Measurements from ENCODE around the gene CRACR2A. TPM values are rescaled to one million over a fixed set of nuclear protein-coding genes. Genes with fewer than 3 reads are reported as not detected.

CRACR2A gene
- polyA plus RNA-seq, 3 donors: 2.8 to 10.7 (median 5.8) TPM

DNA sequence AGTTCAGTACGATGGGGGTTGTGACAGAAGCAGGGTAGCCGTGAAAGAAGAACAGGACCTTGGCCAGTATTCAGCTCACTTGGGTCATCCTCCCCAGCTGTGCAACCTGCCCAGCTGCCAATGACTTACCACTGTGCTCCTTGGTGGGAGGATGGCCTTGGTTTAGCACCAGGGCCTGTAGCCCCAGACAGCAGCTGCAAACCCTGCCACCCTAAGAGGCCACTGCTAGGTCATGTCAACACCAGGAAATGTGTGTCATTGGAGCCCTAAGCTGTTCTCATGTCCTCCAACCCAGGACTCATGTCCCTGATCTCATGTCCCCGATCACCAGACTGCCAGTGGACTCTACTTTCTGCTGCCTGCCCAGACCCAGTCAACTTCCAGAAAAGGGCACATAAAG, 3.0 kb upstream of the CRACR2A start:
- H3K4me3 ChIP-seq (replicated peaks in 1 of 3; ENCODE audit: low read depth in 2 of 3, low read length in 3 of 3): no peak overlapping the region
- Mint-ChIP-seq H3K4me1 (peaks cover 44% of the 10 kb centered on the region), H3K36me3 (peaks cover 4 to 7% of the 10 kb centered on the region in 2 donors), H3K4me3 (no peak overlapping the region), H3K9me3 (peaks cover 0 to 7% (median 0%) of the 10 kb centered on the region in 7 donors), H3K27me3 (ENCODE audit: low read depth in 3 of 3) (peaks cover 0 to 5% (median 3%) of the 10 kb centered on the region in 3 donors), H3K27ac (no peak overlapping the region)
- 94% methylated on average over 3 of the region's 3 CpGs for WGBS (ENCODE audit: insufficient coverage)
- no peak overlapping the region for H2AFZ ChIP-seq (ENCODE audit: insufficient read depth, low read depth, low read length, poor library complexity, severe bottlenecking)
- peaks cover 30 to 35% of the 10 kb centered on the region in 2 donors for H3K4me1 ChIP-seq (ENCODE audit: control insufficient read depth in 1 of 2, insufficient read depth in 2 of 2, low read length in 2 of 2)
- H3K27me3 ChIP-seq (ENCODE audit: control insufficient read depth in 2 of 2, insufficient read depth in 2 of 2, low read length in 2 of 2): no peaks in the 10 kb centered on the region
- peaks cover 19% of the 10 kb centered on the region for H3K79me2 ChIP-seq (ENCODE audit: insufficient read depth, low read length)
- no peak overlapping the region for H3K4me2 ChIP-seq (replicated peaks; ENCODE audit: extremely low read depth, low read length, poor library complexity, severe bottlenecking)
- TF ChIP-seq, protein P1, sequence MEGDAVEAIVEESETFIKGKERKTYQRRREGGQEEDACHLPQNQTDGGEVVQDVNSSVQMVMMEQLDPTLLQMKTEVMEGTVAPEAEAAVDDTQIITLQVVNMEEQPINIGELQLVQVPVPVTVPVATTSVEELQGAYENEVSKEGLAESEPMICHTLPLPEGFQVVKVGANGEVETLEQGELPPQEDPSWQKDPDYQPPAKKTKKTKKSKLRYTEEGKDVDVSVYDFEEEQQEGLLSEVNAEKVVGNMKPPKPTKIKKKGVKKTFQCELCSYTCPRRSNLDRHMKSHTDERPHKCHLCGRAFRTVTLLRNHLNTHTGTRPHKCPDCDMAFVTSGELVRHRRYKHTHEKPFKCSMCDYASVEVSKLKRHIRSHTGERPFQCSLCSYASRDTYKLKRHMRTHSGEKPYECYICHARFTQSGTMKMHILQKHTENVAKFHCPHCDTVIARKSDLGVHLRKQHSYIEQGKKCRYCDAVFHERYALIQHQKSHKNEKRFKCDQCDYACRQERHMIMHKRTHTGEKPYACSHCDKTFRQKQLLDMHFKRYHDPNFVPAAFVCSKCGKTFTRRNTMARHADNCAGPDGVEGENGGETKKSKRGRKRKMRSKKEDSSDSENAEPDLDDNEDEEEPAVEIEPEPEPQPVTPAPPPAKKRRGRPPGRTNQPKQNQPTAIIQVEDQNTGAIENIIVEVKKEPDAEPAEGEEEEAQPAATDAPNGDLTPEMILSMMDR (IDR thresholded peaks at IDR 0.05): no peak
- no peak for DNase-seq
- no peaks in the 10 kb centered on the region for H3K9me3 ChIP-seq (replicated peaks in 1 of 2; ENCODE audit: control insufficient read depth in 1 of 2, insufficient read depth in 1 of 2, low read length in 2 of 2)
- H3K36me3 ChIP-seq (replicated peaks in 1 of 2; ENCODE audit: control insufficient read depth in 1 of 2, insufficient read depth in 2 of 2, low read length in 2 of 2): no peaks in the 10 kb centered on the region
- H3K27ac ChIP-seq (ENCODE audit: low read depth in 1 of 2, low read length in 2 of 2): no peak overlapping the region
- no peaks in the 10 kb centered on the region for H4K20me1 ChIP-seq (ENCODE audit: insufficient read depth, low read length)
- H3K9ac ChIP-seq (ENCODE audit: insufficient read depth, low read length, poor library complexity, severe bottlenecking): no peak overlapping the region
- intact Hi-C loops (cut with micrococcal nuclease): no loop called here

DNA sequence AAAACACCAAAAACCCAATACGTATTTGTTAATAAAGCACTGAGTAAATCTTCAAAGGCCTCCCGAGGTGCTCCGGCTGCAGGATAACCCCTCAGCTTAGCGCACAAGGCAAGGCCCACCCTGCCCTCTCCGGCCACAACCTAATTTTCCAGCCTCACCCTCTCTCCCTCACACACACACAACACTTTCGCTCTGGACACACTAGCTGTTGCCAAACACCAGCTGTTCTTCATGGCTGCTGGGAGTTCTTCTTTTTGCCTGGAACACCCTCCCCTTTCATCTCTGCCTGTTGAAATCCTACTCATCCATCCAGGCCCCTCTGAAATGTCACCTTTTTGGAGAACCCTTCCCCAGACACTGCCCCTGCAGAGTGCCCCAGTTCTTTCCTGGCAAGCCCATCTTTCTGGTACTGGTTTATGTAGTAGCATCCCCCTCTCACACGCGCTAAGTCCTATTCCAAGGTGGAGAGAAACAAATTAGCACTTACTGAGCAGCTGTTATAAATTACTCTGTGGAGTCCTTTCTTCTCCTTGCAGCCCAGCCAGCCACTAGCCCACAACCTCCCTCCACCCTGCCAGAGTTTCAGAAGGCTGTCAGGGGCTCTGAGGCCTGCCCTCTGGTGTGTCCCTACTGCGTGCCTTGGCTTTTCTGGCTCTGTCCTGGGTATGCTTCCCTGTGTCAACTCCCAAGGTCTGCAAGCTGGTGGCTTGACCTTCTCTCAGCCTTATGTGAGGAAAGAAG, 805 bp upstream of the CRACR2A start:
- Histone ChIP-seq H3K79me2 (ENCODE audit: insufficient read depth, low read length) (peaks cover 34% of the 10 kb centered on the region), H3K9ac (ENCODE audit: insufficient read depth, low read length, poor library complexity, severe bottlenecking) (peak overlapping the region; percentile 90), H3K27ac (ENCODE audit: low read depth in 1 of 2, low read length in 2 of 2) (peak overlapping the region; percentile 95), H2AFZ (ENCODE audit: insufficient read depth, low read depth, low read length, poor library complexity, severe bottlenecking) (peak overlapping the region; percentile 71), H4K20me1 (ENCODE audit: insufficient read depth, low read length) (no peaks in the 10 kb centered on the region), H3K9me3 (replicated peaks in 1 of 2; ENCODE audit: control insufficient read depth in 1 of 2, insufficient read depth in 1 of 2, low read length in 2 of 2) (no peaks in the 10 kb centered on the region), H3K27me3 (ENCODE audit: control insufficient read depth in 2 of 2, insufficient read depth in 2 of 2, low read length in 2 of 2) (no peaks in the 10 kb centered on the region), H3K4me2 (replicated peaks; ENCODE audit: extremely low read depth, low read length, poor library complexity, severe bottlenecking) (peak overlapping the region; percentile 97), H3K4me3 (replicated peaks in 1 of 3; ENCODE audit: low read depth in 2 of 3, low read length in 3 of 3) (peak overlapping the region; percentile 77 to 88 (median 87)), H3K4me1 (ENCODE audit: control insufficient read depth in 1 of 2, insufficient read depth in 2 of 2, low read length in 2 of 2) (peaks cover 35 to 49% of the 10 kb centered on the region in 2 donors), H3K36me3 (replicated peaks in 1 of 2; ENCODE audit: control insufficient read depth in 1 of 2, insufficient read depth in 2 of 2, low read length in 2 of 2) (no peaks in the 10 kb centered on the region)
- H3K27ac Mint-ChIP-seq: peak overlapping the region; percentile 93 to 98 (median 96)
- TF ChIP-seq, protein P1 (IDR thresholded peaks at IDR 0.05): no peak
- H3K27me3 Mint-ChIP-seq (ENCODE audit: low read depth in 3 of 3): peaks cover 0 to 6% (median 3%) of the 10 kb centered on the region in 3 donors
- H3K36me3 Mint-ChIP-seq: peaks cover 3 to 11% of the 10 kb centered on the region in 2 donors
- peak; percentile 57 to 65 (median 63) for DNase-seq
- 25% methylated on average over 6 of the region's 9 CpGs for WGBS (ENCODE audit: insufficient coverage)
- H3K4me1 Mint-ChIP-seq: peaks cover 53% of the 10 kb centered on the region
- peak overlapping the region; percentile 77 to 93 for H3K4me3 Mint-ChIP-seq
- intact Hi-C loops (cut with micrococcal nuclease): loop anchor here in 1 of 2 donors (5.0 kb wide), 1 partner anchor 91 kb away; no protein-coding TSS in a partner anchor
- H3K9me3 Mint-ChIP-seq: no peaks in the 10 kb centered on the region

All from CD14-positive monocyte (primary cell).